Keratinocyte (primary cell): Measurements from ENCODE around the gene GRM7. TPM values are rescaled to one million over a fixed set of nuclear protein-coding genes. Genes with fewer than 3 reads are reported as not detected.

ENCODE experiments used
- DNase-seq: peaks from one replicate; pipeline ENCODE4 v3.0.0-alpha.2; 2011; ENCODE audit warnings: low read depth, missing footprints, low spot score
- FAIRE-seq: peaks from 2 replicates; lab custom pipeline; 2011; peaks lifted over from hg19 to GRCh38; lab: Jason Lieb, UNC
- H2AFZ ChIP-seq: 2 replicates; pipeline ENCODE4 v1.6.0; 2012; ENCODE audit warnings: low read length, control low read depth, inconsistent platforms; ENCODE audit not compliant: control insufficient read depth
- H3K27ac ChIP-seq: 2 replicates; pipeline ENCODE4 v1.5.1; 2011; ENCODE audit warnings: low read length; ENCODE audit not compliant: control insufficient read depth, insufficient read depth
- H3K27me3 ChIP-seq: 3 replicates; pipeline ENCODE4 v1.6.0; 2011; ENCODE audit warnings: low read length; ENCODE audit not compliant: control insufficient read depth, insufficient read depth; ENCODE audit errors: extremely low read depth
- H3K36me3 ChIP-seq, 2 experiments: 2 replicates in 1 of 2; 3 replicates in 1 of 2; pipeline ENCODE4 v1.5.1; 2011; ENCODE audit warnings: low read length in 2 of 2, mild to moderate bottlenecking in 1 of 2; ENCODE audit not compliant: control insufficient read depth in 2 of 2, insufficient read depth in 2 of 2; ENCODE audit errors: extremely low read depth in 1 of 2
- H3K4me1 ChIP-seq: 3 replicates; pipeline ENCODE4 v1.5.1; 2011; ENCODE audit warnings: low read length; ENCODE audit not compliant: control insufficient read depth, insufficient read depth; ENCODE audit errors: extremely low read depth
- H3K4me2 ChIP-seq: 3 replicates; pipeline ENCODE4 v1.6.0; 2011; ENCODE audit warnings: low read depth, low read length; ENCODE audit not compliant: control insufficient read depth, insufficient read depth; ENCODE audit errors: extremely low read depth
- H3K4me3 ChIP-seq, 3 experiments: fragments of 200-600 bp in 1 of 3; sonication (generic) in 1 of 3; 2 replicates in 2 of 3; 3 replicates in 1 of 3; pipeline ENCODE4 v1.5.1; 2011 to 2016; ENCODE audit warnings: low read length in 3 of 3, mild to moderate bottlenecking in 3 of 3, control low read depth in 2 of 3, inconsistent platforms in 1 of 3, low read depth in 1 of 3, mixed read lengths in 1 of 3, mixed run types in 1 of 3, moderate library complexity in 1 of 3; ENCODE audit not compliant: control insufficient read depth in 2 of 3, insufficient read depth in 2 of 3; ENCODE audit errors: extremely low read depth in 1 of 3
- H3K79me2 ChIP-seq: 2 replicates; pipeline ENCODE4 v1.6.0; 2012; ENCODE audit warnings: low read length; ENCODE audit not compliant: control insufficient read depth, insufficient read depth
- H3K9ac ChIP-seq: 3 replicates; pipeline ENCODE4 v1.6.0; 2011; ENCODE audit warnings: low read length; ENCODE audit not compliant: control insufficient read depth, insufficient read depth; ENCODE audit errors: extremely low read depth
- H3K9me1 ChIP-seq: 3 replicates; pipeline ENCODE4 v1.6.0; 2011; ENCODE audit warnings: low read length; ENCODE audit not compliant: control insufficient read depth, insufficient read depth; ENCODE audit errors: extremely low read depth
- H3K9me3 ChIP-seq: 2 replicates; pipeline ENCODE4 v1.5.1; 2012; ENCODE audit warnings: low read depth, low read length; ENCODE audit not compliant: control insufficient read depth
- H4K20me1 ChIP-seq: 3 replicates; pipeline ENCODE4 v1.6.0; 2011; ENCODE audit warnings: low read length; ENCODE audit not compliant: control insufficient read depth, insufficient read depth; ENCODE audit errors: extremely low read depth
- CTCF ChIP-seq, 3 experiments: IDR thresholded peaks in 1 of 3; conservative IDR thresholded peaks in 1 of 3; optimal IDR thresholded peaks in 1 of 3; 2 replicates in 2 of 3; 3 replicates in 1 of 3; pipeline versions ENCODE3 to v1.5.1; 2011; ENCODE audit warnings: low read length in 3 of 3, mild to moderate bottlenecking in 3 of 3, moderate library complexity in 2 of 3, control low read depth in 1 of 3, inconsistent platforms in 1 of 3; ENCODE audit not compliant: insufficient read depth in 2 of 3; ENCODE audit errors: extremely low read depth in 1 of 3
- EZH2 ChIP-seq: IDR thresholded peaks from one replicate; pipeline ENCODE4 v1.6.1; 2012; ENCODE audit warnings: inconsistent platforms, mild to moderate bottlenecking, low read length, moderate library complexity
- dilution Hi-C: fragments of 300-500 bp; cut with MboI; formaldehyde crosslinking; loops from one replicate; pipeline ENCODE4 v1.7.0; 2020; ENCODE audit warnings: low sequenced_read_pairs; ENCODE audit not compliant: extremely low pct_ligation_motif_present
- polyA plus RNA-seq, 5 experiments: library from polyadenylated mRNA; depleted of rRNA in 3 of 5; stranded (reverse) in 3 of 5; stranded (forward) in 1 of 5; unstranded in 1 of 5; fragments of >200 nt; gene quantifications; 1 replicate in 1 of 5; 2 replicates in 3 of 5; 3 replicates in 1 of 5; pipeline versions ENCODE4 v1.2.1 to v1.2.3, GENCODE V29; 2011 to 2012; ENCODE audit warnings: missing spikeins in 2 of 5, low read depth in 1 of 5, low replicate concordance in 1 of 5

Gene GRM7
- polyA plus RNA-seq, 1 donor (not counting 4 experiments of a cell fraction or from before 2014, with no cell fraction given): not detected

GRCh38 chr3:7086417-7086816 lies 225.5 kb downstream of the GRM7 start:
- FAIRE-seq: no peak

GRCh38 chr3:7095116-7095515 lies 234.2 kb downstream of the GRM7 start:
- DNase-seq: no peak
- dilution Hi-C loops: no loop called here
- Histone ChIP-seq H3K9me3 (peaks cover 2% of the 10 kb centered on the region), H3K9me1 (no peaks in the 10 kb centered on the region), H3K4me1 (no peaks in the 10 kb centered on the region), H3K27me3 (no peaks in the 10 kb centered on the region), H3K9ac (no peak overlapping the region), H4K20me1 (no peaks in the 10 kb centered on the region), H3K79me2 (no peaks in the 10 kb centered on the region), H3K4me2 (no peak overlapping the region), H3K4me3 (no peak overlapping the region), H2AFZ (no peak overlapping the region), H3K27ac (no peak overlapping the region), H3K36me3 (no peaks in the 10 kb centered on the region)
- no peak for TF ChIP-seq EZH2
- TF ChIP-seq CTCF (optimal IDR thresholded peaks at IDR 0.05 in 1 of 3, IDR thresholded peaks at IDR 0.05 in 1 of 3, conservative IDR thresholded peaks at IDR 0.05 in 1 of 3; ENCODE audit: extremely low read depth in 1 of 3, insufficient read depth in 2 of 3, low read length in 3 of 3): no peak
- no peak for FAIRE-seq

More at GRCh38 chr3:7086417-7086816, 225.5 kb downstream of the GRM7 start:
- Histone ChIP-seq H3K4me2 (no peak overlapping the region), H3K9me3 (no peaks in the 10 kb centered on the region), H3K9ac (no peak overlapping the region), H3K27ac (no peak overlapping the region), H3K9me1 (no peaks in the 10 kb centered on the region), H3K79me2 (no peaks in the 10 kb centered on the region), H3K36me3 (no peaks in the 10 kb centered on the region), H3K27me3 (no peaks in the 10 kb centered on the region), H3K4me1 (no peaks in the 10 kb centered on the region), H4K20me1 (no peaks in the 10 kb centered on the region), H2AFZ (no peak overlapping the region), H3K4me3 (no peak overlapping the region)
- DNase-seq: no peak
- TF ChIP-seq CTCF (optimal IDR thresholded peaks at IDR 0.05 in 1 of 3, IDR thresholded peaks at IDR 0.05 in 1 of 3, conservative IDR thresholded peaks at IDR 0.05 in 1 of 3; ENCODE audit: extremely low read depth in 1 of 3, insufficient read depth in 2 of 3, low read length in 3 of 3): no peak
- dilution Hi-C loops: no loop called here
